Measurements from ENCODE around the gene KRTAP10-1.

DNA sequence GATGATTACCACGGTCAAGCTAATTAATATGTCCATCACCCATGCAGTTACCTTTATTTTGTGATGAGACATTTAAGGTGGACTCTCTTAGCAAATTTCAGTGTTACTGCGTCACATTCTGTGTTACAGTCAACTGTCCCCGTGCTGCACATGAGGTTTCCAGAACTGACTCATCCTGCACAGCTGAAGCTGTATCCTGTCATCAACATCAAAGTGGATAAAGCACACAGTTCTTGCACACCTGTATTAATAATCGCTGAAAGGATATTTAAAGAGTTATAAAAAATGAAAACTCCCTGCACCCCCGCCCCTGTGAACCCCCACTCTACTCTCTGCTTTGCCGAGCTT, 43.8 kb upstream of the KRTAP10-1 start:
- TF ChIP-seq EZH2 (IDR thresholded peaks at IDR 0.05; ENCODE audit: low read length, unreplicated experiment) (no peak), EZH2phosphoT487 (IDR thresholded peaks at IDR 0.05; ENCODE audit: borderline replicate concordance, low read length) (no peak)
- TF ChIP-seq, protein P1, sequence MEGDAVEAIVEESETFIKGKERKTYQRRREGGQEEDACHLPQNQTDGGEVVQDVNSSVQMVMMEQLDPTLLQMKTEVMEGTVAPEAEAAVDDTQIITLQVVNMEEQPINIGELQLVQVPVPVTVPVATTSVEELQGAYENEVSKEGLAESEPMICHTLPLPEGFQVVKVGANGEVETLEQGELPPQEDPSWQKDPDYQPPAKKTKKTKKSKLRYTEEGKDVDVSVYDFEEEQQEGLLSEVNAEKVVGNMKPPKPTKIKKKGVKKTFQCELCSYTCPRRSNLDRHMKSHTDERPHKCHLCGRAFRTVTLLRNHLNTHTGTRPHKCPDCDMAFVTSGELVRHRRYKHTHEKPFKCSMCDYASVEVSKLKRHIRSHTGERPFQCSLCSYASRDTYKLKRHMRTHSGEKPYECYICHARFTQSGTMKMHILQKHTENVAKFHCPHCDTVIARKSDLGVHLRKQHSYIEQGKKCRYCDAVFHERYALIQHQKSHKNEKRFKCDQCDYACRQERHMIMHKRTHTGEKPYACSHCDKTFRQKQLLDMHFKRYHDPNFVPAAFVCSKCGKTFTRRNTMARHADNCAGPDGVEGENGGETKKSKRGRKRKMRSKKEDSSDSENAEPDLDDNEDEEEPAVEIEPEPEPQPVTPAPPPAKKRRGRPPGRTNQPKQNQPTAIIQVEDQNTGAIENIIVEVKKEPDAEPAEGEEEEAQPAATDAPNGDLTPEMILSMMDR (conservative IDR thresholded peaks at IDR 0.05; ENCODE audit: low read depth, low read length) = no peak
